Activated naive CD4-positive, alpha-beta T cell treated with anti-CD3 and anti-CD28 coated beads, Interleukin-2, amount 10 ng/mL, durations not matched to agents 7 days and 5 days (primary cell): ENCODE measurements around the gene RGPD6.
A peak's percentile ranks its signal among the peaks of the same experiment; 100 is the strongest.
"Not testable (repeated sequence)": the region's sequence is repeated elsewhere in the genome, so short reads cannot be mapped to it uniquely, and the experiment has no call there.

ENCODE experiments used
- CTCF ChIA-PET: fragments of 350-600 bp; sonication (Branson Sonifier 250); formaldehyde crosslinking; loops from one replicate; lab custom pipeline; 2021; ENCODE audit warnings: antibody characterized with exemption; lab: Charles Lee
- DNase-seq: peaks from one replicate; pipeline ENCODE4 v3.0.0-alpha.2; 2020
- H3K27ac Mint-ChIP-seq: one replicate; pipeline ENCODE4 v1.8.0; 2021; ENCODE audit warnings: mild to moderate bottlenecking, moderate library complexity, mixed read lengths
- H3K27me3 Mint-ChIP-seq: one replicate; pipeline ENCODE4 v1.8.0; 2021; ENCODE audit warnings: mild to moderate bottlenecking, mixed read lengths
- H3K36me3 Mint-ChIP-seq: one replicate; pipeline ENCODE4 v1.8.0; 2021; ENCODE audit warnings: mixed read lengths
- H3K4me1 Mint-ChIP-seq: one replicate; pipeline ENCODE4 v1.8.0; 2021; ENCODE audit warnings: mixed read lengths
- H3K4me3 Mint-ChIP-seq: one replicate; pipeline ENCODE4 v1.8.0; 2021; ENCODE audit warnings: mild to moderate bottlenecking, moderate library complexity, mixed read lengths
- H3K9me3 Mint-ChIP-seq: one replicate; pipeline ENCODE4 v1.8.0; 2021; ENCODE audit warnings: mixed read lengths

RGPD6 gene

GRCh38 chr2:110576763-110577416 is at the start of gene RGPD6:
RGPD6 (minus strand) TSS chr2:110577222; CDS start chr2:110577024, 198 bp downstream.
- H3K4me3 Mint-ChIP-seq, DNase-seq, CTCF ChIA-PET, H3K36me3 Mint-ChIP-seq, H3K4me1 Mint-ChIP-seq, H3K27ac Mint-ChIP-seq, H3K9me3 Mint-ChIP-seq, H3K27me3 Mint-ChIP-seq: not testable (repeated sequence)

- DNase-seq, H3K9me3 Mint-ChIP-seq, H3K27me3 Mint-ChIP-seq, H3K36me3 Mint-ChIP-seq, H3K27ac Mint-ChIP-seq, CTCF ChIA-PET, H3K4me3 Mint-ChIP-seq, H3K4me1 Mint-ChIP-seq: not testable (repeated sequence)
Observed at GRCh38 chr2:110619326-110619939, 42.4 kb upstream of the RGPD6 start.

GRCh38 chr2:110613927-110614326 is 36.9 kb upstream of the RGPD6 start:
- not testable (repeated sequence) for H3K27ac Mint-ChIP-seq

GRCh38 chr2:110610613-110611250 is 33.7 kb upstream of the RGPD6 start:
- peak; percentile 33 for DNase-seq
- H3K9me3 Mint-ChIP-seq, H3K36me3 Mint-ChIP-seq, CTCF ChIA-PET, H3K27me3 Mint-ChIP-seq, H3K4me3 Mint-ChIP-seq, H3K4me1 Mint-ChIP-seq, H3K27ac Mint-ChIP-seq: not testable (repeated sequence)

More at GRCh38 chr2:110613927-110614326, 36.9 kb upstream of the RGPD6 start:
- H3K9me3 Mint-ChIP-seq, CTCF ChIA-PET, H3K27me3 Mint-ChIP-seq, H3K36me3 Mint-ChIP-seq, H3K4me1 Mint-ChIP-seq, DNase-seq, H3K4me3 Mint-ChIP-seq: not testable (repeated sequence)

GRCh38 chr2:110609843-110610612 is 33.0 kb upstream of the RGPD6 start:
- not testable (repeated sequence) for H3K4me3 Mint-ChIP-seq

GRCh38 chr2:110608788-110609502 is 31.9 kb upstream of the RGPD6 start:
- H3K4me1 Mint-ChIP-seq, H3K9me3 Mint-ChIP-seq, H3K4me3 Mint-ChIP-seq, H3K27ac Mint-ChIP-seq, H3K36me3 Mint-ChIP-seq, DNase-seq, CTCF ChIA-PET: not testable (repeated sequence)
- H3K27me3 Mint-ChIP-seq, result peaks cover 15% of the 10 kb centered on the region

More at GRCh38 chr2:110609843-110610612, 33.0 kb upstream of the RGPD6 start:
- CTCF ChIA-PET, H3K27ac Mint-ChIP-seq, H3K4me1 Mint-ChIP-seq, H3K36me3 Mint-ChIP-seq, H3K9me3 Mint-ChIP-seq, DNase-seq: not testable (repeated sequence)
- H3K27me3 Mint-ChIP-seq, result peaks cover 12% of the 10 kb centered on the region

- H3K9me3 Mint-ChIP-seq, H3K4me1 Mint-ChIP-seq, H3K27ac Mint-ChIP-seq, CTCF ChIA-PET, H3K4me3 Mint-ChIP-seq, DNase-seq, H3K36me3 Mint-ChIP-seq: not testable (repeated sequence)
- H3K27me3 Mint-ChIP-seq, result peaks cover 15% of the 10 kb centered on the region
Observed at GRCh38 chr2:110605057-110605456, 28.0 kb upstream of the RGPD6 start.

GRCh38 chr2:110603917-110604591 is 27.0 kb upstream of the RGPD6 start:
- H3K4me3 Mint-ChIP-seq, H3K27ac Mint-ChIP-seq, H3K4me1 Mint-ChIP-seq, CTCF ChIA-PET, H3K9me3 Mint-ChIP-seq, H3K36me3 Mint-ChIP-seq, DNase-seq: not testable (repeated sequence)
- H3K27me3 Mint-ChIP-seq, result peaks cover 15% of the 10 kb centered on the region

GRCh38 chr2:110602139-110602538 is 25.1 kb upstream of the RGPD6 start:
- peaks cover 15% of the 10 kb centered on the region for H3K27me3 Mint-ChIP-seq
- CTCF ChIA-PET, H3K27ac Mint-ChIP-seq, H3K4me1 Mint-ChIP-seq, H3K9me3 Mint-ChIP-seq, H3K4me3 Mint-ChIP-seq, H3K36me3 Mint-ChIP-seq, DNase-seq: not testable (repeated sequence)

GRCh38 chr2:110591973-110592372 is 15.0 kb upstream of the RGPD6 start:
- H3K4me1 Mint-ChIP-seq, H3K27ac Mint-ChIP-seq, DNase-seq, H3K36me3 Mint-ChIP-seq, H3K9me3 Mint-ChIP-seq, H3K4me3 Mint-ChIP-seq, H3K27me3 Mint-ChIP-seq, CTCF ChIA-PET: not testable (repeated sequence)

GRCh38 chr2:110589677-110590330 is 12.8 kb upstream of the RGPD6 start:
- CTCF ChIA-PET, H3K27ac Mint-ChIP-seq, H3K4me3 Mint-ChIP-seq, H3K36me3 Mint-ChIP-seq, DNase-seq, H3K9me3 Mint-ChIP-seq, H3K4me1 Mint-ChIP-seq, H3K27me3 Mint-ChIP-seq: not testable (repeated sequence)

GRCh38 chr2:110588520-110588919 is 11.5 kb upstream of the RGPD6 start:
- H3K27me3 Mint-ChIP-seq, H3K9me3 Mint-ChIP-seq: not testable (repeated sequence)

GRCh38 chr2:110579216-110579965 is 2.4 kb upstream of the RGPD6 start:
- H3K36me3 Mint-ChIP-seq, H3K4me3 Mint-ChIP-seq, CTCF ChIA-PET, H3K4me1 Mint-ChIP-seq, H3K9me3 Mint-ChIP-seq, H3K27ac Mint-ChIP-seq, DNase-seq, H3K27me3 Mint-ChIP-seq: not testable (repeated sequence)

More at GRCh38 chr2:110588520-110588919, 11.5 kb upstream of the RGPD6 start:
- H3K4me3 Mint-ChIP-seq, CTCF ChIA-PET, H3K27ac Mint-ChIP-seq, DNase-seq, H3K36me3 Mint-ChIP-seq, H3K4me1 Mint-ChIP-seq: not testable (repeated sequence)
